Neural cell (in vitro differentiated cells): ENCODE results near the gene ACTR3C. TPM values are rescaled to one million over a fixed set of nuclear protein-coding genes. Genes with fewer than 3 reads are reported as not detected.
A peak's percentile ranks its signal among the peaks of the same experiment; 100 is the strongest.

ENCODE experiments used
- H2AFZ ChIP-seq: fragments of 200-600, 300-800 bp; sonication (generic), shearing (Covaris generic); 2 replicates; pipeline ENCODE4 v1.6.0; 2014; ENCODE audit warnings: low read depth, mild to moderate bottlenecking, antibody characterized with exemption, low read length, moderate library complexity
- H3F3A ChIP-seq: fragments of 200-600 bp; shearing (Covaris generic); 2 replicates; pipeline ENCODE4 v1.6.1; 2016; ENCODE audit warnings: mild to moderate bottlenecking, moderate library complexity, mixed read lengths, antibody characterized with exemption, low read length; ENCODE audit not compliant: insufficient read depth, poor library complexity, severe bottlenecking
- H3K27ac ChIP-seq: fragments of 200-600, 300-800 bp; sonication (generic), shearing (Covaris generic); 2 replicates; pipeline ENCODE4 v1.5.1; 2014; ENCODE audit warnings: mild to moderate bottlenecking, low read length, moderate library complexity
- H3K27me3 ChIP-seq: fragments of 300-800, 200-600 bp; sonication (generic), shearing (Covaris generic); 2 replicates; pipeline ENCODE4 v1.6.0; 2014; ENCODE audit warnings: mild to moderate bottlenecking, low read depth, low read length, moderate library complexity; ENCODE audit not compliant: insufficient read depth
- H3K36me3 ChIP-seq: fragments of 300-800, 200-600 bp; sonication (generic), shearing (Covaris generic); 2 replicates; pipeline ENCODE4 v1.5.1; 2014; ENCODE audit warnings: mild to moderate bottlenecking, antibody characterized with exemption, low read length, moderate library complexity; ENCODE audit not compliant: insufficient read depth
- H3K4me2 ChIP-seq: fragments of 300-800, 200-600 bp; sonication (generic), shearing (Covaris generic); 2 replicates; pipeline ENCODE4 v1.6.0; 2014; ENCODE audit warnings: mild to moderate bottlenecking, low read length
- H3K4me3 ChIP-seq: fragments of 300-800, 200-600 bp; sonication (generic), shearing (Covaris generic); 2 replicates; pipeline ENCODE4 v1.5.1; 2014; ENCODE audit warnings: mild to moderate bottlenecking, low read length, moderate library complexity
- H3K79me2 ChIP-seq: fragments of 200-600 bp; shearing (Covaris generic); replicated peaks from 2 replicates; pipeline ENCODE4 v1.6.0; 2014; ENCODE audit warnings: mild to moderate bottlenecking, low read length, moderate library complexity; ENCODE audit not compliant: insufficient read depth
- H3K9ac ChIP-seq: fragments of 300-800, 200-600 bp; sonication (generic), shearing (Covaris generic); 2 replicates; pipeline ENCODE4 v1.6.1; 2016; ENCODE audit warnings: mild to moderate bottlenecking, low read length, mixed read lengths
- H3K9me2 ChIP-seq: fragments of 200-600 bp; shearing (Covaris generic); 2 replicates; pipeline ENCODE4 v1.6.1; 2016; ENCODE audit warnings: mild to moderate bottlenecking, low read length, mixed read lengths; ENCODE audit not compliant: insufficient read depth
- H3K9me3 ChIP-seq: fragments of 200-600, 300-800 bp; sonication (generic), shearing (Covaris generic); 2 replicates; pipeline ENCODE4 v1.6.1; 2016; ENCODE audit warnings: mild to moderate bottlenecking, mixed run types, low read length, moderate library complexity, mixed read lengths
- H4K20me1 ChIP-seq: fragments of 200-600 bp; shearing (Covaris generic); 2 replicates; pipeline ENCODE4 v1.6.1; 2016; ENCODE audit warnings: mild to moderate bottlenecking, mixed run types; ENCODE audit not compliant: insufficient read depth
- CTCF ChIP-seq: fragments of 450-650 bp; IDR thresholded peaks from 2 replicates; pipeline ENCODE4 v1.5.1; 2014; ENCODE audit warnings: antibody characterized with exemption, mild to moderate bottlenecking, moderate library complexity; ENCODE audit not compliant: poor library complexity, severe bottlenecking
- EP300 ChIP-seq: fragments of 450-650 bp; conservative IDR thresholded peaks from 2 replicates; pipeline ENCODE4 v1.6.1; 2014; ENCODE audit warnings: antibody characterized with exemption, mild to moderate bottlenecking, moderate library complexity; ENCODE audit not compliant: poor library complexity, severe bottlenecking
- EZH2 ChIP-seq: fragments of 200-600, 300-800 bp; shearing (Covaris generic), sonication (generic); IDR thresholded peaks from 2 replicates; pipeline ENCODE4 v1.6.1; 2014; ENCODE audit warnings: antibody characterized with exemption, low read length, borderline replicate concordance, mild to moderate bottlenecking; ENCODE audit not compliant: insufficient read depth, poor library complexity, severe bottlenecking
- MXI1 ChIP-seq: fragments of 450-650 bp; conservative IDR thresholded peaks from 2 replicates; pipeline ENCODE4 v1.6.1; 2014; ENCODE audit warnings: antibody characterized with exemption, mild to moderate bottlenecking; ENCODE audit not compliant: poor library complexity, severe bottlenecking
- POLR2AphosphoS5 ChIP-seq: IDR thresholded peaks from 2 replicates; pipeline ENCODE4 v1.6.1; 2012
- RAD21 ChIP-seq: fragments of 450-650 bp; conservative IDR thresholded peaks from 2 replicates; pipeline ENCODE4 v1.6.1; 2014; ENCODE audit warnings: antibody characterized with exemption, mild to moderate bottlenecking, moderate library complexity
- REST ChIP-seq: IDR thresholded peaks from 2 replicates; pipeline ENCODE4 v1.6.1; 2012; ENCODE audit warnings: borderline replicate concordance
- SMC3 ChIP-seq: fragments of 450-650 bp; conservative IDR thresholded peaks from 2 replicates; pipeline ENCODE4 v1.6.1; 2014; ENCODE audit warnings: antibody characterized with exemption, mild to moderate bottlenecking, moderate library complexity; ENCODE audit not compliant: poor library complexity
- TAF1 ChIP-seq: IDR thresholded peaks from 2 replicates; pipeline ENCODE4 v1.6.1; 2012; ENCODE audit warnings: low read depth
- polyA plus RNA-seq: library from polyadenylated mRNA; depleted of rRNA; stranded (reverse); fragments of >200 nt; gene quantifications from 2 replicates; pipeline ENCODE4 v1.2.3, GENCODE V29; 2014

ACTR3C gene
- polyA plus RNA-seq, 1 donor from 2014 or later, result not detected

GRCh38 chr7:150356265-150356897, 33.0 kb upstream of the ACTR3C start:
- H3K4me3 ChIP-seq, result no peak overlapping the region

GRCh38 chr7:150355666-150356059, 32.3 kb upstream of the ACTR3C start:
- Histone ChIP-seq H3K9ac (no peak overlapping the region), H3K9me3 (no peaks in the 10 kb centered on the region), H3K27me3 (no peaks in the 10 kb centered on the region), H4K20me1 (no peaks in the 10 kb centered on the region), H3K27ac (no peak overlapping the region), H3K4me2 (no peak overlapping the region), H3K36me3 (no peaks in the 10 kb centered on the region), H3K4me3 (no peak overlapping the region), H2AFZ (no peak overlapping the region), H3K79me2 (no peaks in the 10 kb centered on the region), H3K9me2 (no peaks in the 10 kb centered on the region), H3F3A (no peaks in the 10 kb centered on the region)
- TF ChIP-seq MXI1 (no peak), POLR2AphosphoS5 (no peak), EP300 (no peak), TAF1 (no peak), REST (no peak), EZH2 (no peak)

More at GRCh38 chr7:150356265-150356897, 33.0 kb upstream of the ACTR3C start:
- Histone ChIP-seq H3K27ac (no peak overlapping the region), H3K9ac (no peak overlapping the region), H2AFZ (no peak overlapping the region), H3K27me3 (no peaks in the 10 kb centered on the region), H3F3A (no peaks in the 10 kb centered on the region), H3K9me2 (no peaks in the 10 kb centered on the region), H4K20me1 (no peaks in the 10 kb centered on the region), H3K4me2 (no peak overlapping the region), H3K9me3 (no peaks in the 10 kb centered on the region), H3K79me2 (no peaks in the 10 kb centered on the region), H3K36me3 (no peaks in the 10 kb centered on the region)
- TF ChIP-seq POLR2AphosphoS5, result no peak
- TF ChIP-seq TAF1, result no peak
- peak; percentile 63 for TF ChIP-seq CTCF
- no peak for TF ChIP-seq EZH2
- TF ChIP-seq REST, result no peak
- TF ChIP-seq MXI1, result no peak
- peak; percentile 40 for TF ChIP-seq RAD21
- no peak for TF ChIP-seq EP300
- peak; percentile 60 for TF ChIP-seq SMC3
